GM18498 (cell line): ENCODE results near the gene SP4.
"Not testable (repeated sequence)": the region's sequence is repeated elsewhere in the genome, so short reads cannot be mapped to it uniquely, and the experiment has no call there.

Source experiments
- ATAC-seq: cut with Tn5 transposase; IDR thresholded peaks from one replicate; pipeline ENCODE4 v1.9.1; 2021; ENCODE audit warnings: mild to moderate bottlenecking, moderate library complexity; ENCODE audit not compliant: unreplicated experiment

Gene SP4

DNA sequence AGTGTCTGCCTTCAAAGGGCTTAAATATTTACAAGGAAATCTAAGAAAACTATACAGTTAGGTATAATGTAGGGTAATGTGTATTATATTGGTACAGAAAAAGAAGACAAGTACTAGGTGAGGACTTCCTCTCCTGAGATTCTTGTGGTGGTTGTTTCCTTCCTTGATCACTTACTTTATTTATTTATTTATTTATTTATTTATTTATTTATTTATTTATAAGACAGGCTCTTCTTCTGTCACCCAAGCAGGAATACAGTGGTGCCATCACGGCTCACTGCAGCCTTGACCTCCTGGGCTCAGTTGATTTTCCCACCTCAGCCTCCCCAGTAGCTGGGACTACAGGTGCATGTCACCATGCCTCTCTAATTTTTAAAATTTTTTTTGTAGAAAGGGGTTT lies 96.8 kb downstream of the SP4 start:
- no peak for ATAC-seq

DNA sequence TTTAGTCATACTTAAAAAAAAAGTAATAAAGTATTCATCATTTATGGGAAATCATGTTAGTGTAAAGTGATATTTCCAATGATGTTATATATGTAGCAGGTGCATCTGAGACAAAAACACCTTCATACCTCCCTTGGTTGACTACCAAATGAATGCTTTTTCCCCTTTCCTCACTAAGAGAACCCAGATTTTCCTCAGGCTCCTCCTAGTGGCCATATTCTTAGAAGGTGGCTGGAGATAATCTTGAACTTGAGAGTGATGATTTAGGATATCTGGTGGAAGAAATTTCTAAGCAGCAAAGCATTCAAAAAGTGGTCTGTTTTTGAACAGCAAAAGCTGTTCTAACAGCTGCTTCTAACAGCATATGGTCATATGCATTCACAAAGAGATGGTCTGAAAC lies 98.1 kb downstream of the SP4 start:
- no peak for ATAC-seq

DNA sequence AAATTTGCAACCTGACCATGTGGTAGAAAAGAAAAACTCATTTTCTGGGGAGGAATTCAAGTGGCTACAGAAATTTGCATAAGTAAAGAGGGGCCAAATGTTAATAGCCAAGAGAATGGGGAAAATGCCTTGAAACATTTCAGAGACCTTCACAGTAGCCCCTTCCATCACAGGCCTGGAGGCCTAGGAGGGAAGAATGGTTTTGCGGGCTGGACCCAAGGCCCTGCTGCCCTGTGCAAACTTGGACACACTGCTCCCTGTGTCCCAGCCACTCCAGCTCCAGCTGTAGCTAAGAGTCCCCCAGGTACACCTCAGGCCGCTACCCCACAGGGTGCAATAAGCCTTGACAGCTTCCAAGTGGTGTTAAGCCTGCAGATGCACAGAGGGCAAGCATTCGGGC lies 98.6 kb downstream of the SP4 start:
- ATAC-seq = no peak

DNA sequence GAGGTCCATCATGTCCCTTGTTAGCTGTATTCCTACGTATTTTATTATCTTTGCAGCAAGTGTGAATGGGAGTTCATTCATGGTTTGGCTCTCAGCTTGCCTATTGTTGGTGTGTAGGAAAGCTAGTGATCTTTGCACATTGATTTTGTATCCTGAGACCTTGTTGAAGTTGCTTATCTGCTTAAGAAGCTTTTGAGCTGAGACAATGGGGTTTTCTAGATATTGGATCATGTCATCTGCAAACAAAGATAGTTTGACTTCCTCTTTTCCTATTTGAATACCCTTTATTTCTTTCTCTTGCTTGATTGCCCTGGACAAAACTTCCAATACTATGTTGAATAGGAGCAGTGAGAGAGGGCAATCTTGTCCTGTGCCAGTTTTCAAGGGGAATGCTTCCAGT lies 104.6 kb downstream of the SP4 start:
- ATAC-seq = not testable (repeated sequence)

DNA sequence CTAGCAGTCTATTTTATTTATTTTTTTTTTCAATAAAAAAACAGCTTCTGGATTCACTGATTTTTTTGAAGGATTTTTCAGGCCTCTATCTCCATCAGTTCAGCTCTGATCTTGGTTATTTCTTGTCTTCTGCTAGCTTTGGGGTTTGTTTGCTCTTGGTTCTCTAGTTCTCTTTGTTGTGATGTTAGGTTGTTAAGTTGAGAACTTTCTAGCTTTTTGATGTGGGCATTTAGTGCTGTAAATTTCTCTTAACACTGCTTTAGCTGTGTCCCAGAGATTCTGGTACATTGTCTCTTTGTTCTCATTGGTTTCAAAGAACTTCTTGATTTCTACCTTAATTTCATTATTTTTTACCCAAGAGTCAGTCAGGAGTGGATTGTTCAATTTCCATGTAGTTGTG lies 105.8 kb downstream of the SP4 start:
- not testable (repeated sequence) for ATAC-seq

DNA sequence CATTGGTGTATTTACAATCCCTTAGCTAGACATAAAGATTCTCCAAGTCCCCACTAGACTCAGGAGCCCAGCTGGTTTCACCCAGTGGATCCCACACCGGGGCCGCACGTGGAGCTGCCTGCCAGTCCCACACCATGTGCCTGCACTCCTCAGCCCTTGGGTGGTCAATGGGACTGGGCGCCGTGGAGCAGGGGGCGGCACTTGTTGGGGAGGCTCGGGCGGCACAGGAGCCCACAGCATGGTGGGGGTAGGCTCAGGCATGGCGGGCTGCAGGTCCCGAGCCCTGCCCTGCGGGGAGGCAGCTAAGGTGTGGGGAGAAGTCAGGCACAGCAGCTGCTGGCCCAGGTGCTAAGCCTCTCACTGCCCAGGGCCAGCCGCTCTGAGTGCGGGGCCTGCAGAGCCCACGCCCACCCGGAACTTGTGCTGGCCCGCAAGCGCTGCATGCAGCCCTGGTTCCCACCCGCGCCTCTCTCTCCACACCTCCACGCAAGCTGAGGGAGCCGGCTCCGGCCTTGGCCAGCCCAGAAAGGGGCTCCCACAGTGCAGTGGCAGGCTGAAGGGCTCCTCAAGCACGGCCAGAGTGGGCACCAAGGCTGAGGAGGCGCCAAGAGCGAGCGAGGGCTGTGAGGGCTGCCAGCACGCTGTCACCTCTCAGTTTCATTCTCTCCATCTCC lies 108.7 kb downstream of the SP4 start:
- ATAC-seq = not testable (repeated sequence)

DNA sequence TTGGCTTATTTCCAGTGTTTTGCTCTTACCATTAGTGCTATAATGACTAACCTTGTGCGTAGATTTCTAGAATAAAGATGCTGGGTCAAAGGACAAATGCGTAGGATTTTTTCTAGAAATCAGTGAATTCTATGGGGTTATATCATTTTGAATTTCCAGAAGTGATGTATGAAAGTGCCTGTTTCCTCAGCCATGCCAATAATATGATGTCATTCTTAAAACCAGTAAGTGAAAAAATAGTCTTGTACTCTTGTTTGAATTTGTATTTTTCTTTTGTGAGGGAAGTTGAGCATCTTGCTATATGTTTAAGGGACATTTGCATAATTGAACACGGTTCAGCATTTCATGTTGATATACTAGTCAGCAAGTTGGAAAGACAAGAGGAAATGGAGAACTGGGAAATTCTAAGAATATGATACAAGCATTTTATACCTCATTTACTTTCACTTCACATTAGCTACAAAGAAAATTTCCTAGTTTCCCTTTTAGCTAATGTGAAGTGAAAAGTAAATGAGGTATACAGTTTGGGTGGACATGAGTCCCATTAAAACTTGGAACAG lies 111.1 kb downstream of the SP4 start:
- ATAC-seq = no peak

DNA sequence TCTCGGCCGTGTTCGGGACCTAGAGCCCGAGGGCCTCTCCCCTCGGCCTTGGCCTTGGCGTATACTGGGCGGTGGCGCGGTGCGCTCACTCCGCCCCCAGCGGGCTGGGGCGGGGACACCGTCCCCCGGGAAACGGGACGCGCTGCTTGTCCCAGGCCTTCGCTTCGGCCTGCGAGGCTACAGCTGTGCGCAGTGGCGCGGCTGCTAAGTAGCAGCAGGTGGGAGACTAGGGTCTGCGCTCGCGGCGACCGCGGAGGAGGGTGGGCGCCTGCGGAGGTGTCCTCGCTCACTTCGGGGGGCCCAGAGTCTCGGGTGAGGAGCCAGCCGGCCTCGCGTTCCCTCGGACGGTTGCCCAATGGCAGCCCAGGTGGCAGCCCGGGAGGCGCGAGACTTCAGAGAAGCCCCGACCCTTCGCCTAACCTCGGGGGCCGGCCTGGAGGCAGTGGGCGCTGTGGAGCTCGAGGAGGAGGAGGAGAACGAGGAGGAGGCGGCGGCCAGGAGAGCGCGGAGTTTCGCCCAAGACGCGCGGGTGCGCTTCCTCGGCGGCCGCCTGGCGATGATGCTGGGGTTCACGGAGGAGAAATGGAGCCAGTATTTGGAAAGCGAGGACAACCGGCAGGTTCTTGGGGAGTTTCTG lies 115.1 kb downstream of the SP4 start, which contains the start of gene DNAH11:
TSS of gene DNAH11 (plus strand) at position 149 of the 637 bp plus-strand sequence. CDS start at position 356, 207 bp downstream.
- peak; percentile 86 for ATAC-seq

DNA sequence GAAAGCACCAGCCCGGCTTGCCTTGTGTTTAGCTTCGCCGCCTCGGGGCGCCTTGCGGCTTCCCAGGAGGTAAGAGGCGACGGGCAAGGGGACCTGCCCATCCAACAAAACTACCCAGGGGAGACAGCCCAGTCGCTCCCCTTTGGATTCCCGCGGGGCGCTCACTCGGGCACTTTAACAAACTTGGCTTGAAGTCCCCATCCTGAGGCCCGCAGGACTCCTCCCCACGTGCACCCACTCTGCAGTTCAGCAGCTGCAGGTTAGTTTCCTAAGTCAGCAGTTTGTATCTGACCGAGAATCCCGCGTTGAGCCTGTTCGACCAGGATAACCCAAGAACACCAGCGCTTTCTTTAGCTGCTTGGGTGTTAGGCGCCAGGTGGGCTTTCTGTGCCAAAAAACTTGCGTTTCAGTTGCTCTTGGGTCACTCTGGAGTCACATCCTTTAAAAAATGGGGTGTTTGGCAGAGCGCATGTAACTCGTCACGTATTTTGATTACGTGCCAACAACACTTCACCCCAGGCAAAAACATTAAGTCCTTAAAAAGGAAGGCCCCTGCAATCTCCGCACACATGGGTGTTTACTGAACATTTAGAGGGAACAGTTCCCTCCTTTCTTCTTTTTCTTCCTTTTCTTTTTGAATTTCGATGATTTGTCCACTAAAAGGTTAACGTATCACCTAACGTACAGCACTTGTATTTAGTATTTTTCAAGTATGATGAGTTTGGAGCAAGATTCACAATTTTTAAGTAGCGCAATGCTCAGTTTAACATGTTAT lies 115.8 kb downstream of the SP4 start:
- ATAC-seq = no peak

DNA sequence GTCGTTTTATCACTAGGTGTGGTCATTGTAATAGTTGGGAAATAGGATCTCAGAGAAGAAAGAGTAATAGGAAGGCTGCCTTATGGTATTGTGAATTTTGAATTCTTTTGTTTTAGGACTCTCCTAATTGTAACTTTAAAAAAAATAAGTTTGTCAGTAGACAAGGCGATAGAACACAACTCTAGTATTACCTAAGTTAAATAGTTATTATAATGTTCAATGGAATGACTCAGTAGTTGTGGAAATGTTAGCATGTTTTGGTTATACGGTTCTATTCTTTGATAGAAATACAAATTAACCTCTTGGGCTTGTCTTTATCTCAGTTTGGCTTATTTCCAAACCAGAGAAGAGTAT lies 116.4 kb downstream of the SP4 start:
- no peak for ATAC-seq

DNA sequence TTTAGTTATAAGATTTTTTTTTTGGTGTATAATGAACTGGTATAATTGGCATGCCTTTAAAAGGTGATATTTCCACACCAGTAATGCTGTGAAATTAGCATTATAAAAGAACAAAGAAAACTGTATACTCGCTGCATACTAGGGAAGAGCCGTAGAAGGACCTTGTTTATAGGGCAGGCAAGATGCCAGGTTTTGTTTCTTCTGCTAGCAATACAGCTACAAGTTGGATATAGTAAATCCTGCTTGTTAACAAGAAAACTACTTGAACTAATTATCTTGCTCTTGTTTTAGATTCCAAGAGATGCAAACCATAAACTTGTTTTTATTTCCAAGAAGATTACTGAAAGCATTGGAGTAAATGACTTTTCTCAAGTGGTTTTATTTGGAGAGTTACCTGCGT lies 116.8 kb downstream of the SP4 start:
- no peak for ATAC-seq

DNA sequence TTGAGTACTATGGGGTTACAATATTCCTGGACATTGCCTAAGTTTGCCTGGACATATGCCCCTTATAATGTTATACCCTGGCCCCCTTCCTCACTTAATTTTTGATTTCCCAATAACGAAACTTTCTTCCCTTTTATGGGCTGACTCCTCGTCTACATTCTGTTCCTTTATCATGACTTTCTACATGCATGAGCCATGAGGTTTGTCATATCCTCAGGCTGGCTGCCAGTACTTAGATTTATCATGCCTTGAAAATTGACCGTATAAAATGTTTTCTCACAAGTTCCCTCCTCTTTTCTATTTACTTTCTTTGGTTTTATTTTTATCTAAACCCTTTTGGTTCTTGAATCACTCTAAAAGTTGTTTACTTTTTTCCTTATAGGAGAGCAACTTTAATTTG lies 119.6 kb downstream of the SP4 start:
- no peak for ATAC-seq

DNA sequence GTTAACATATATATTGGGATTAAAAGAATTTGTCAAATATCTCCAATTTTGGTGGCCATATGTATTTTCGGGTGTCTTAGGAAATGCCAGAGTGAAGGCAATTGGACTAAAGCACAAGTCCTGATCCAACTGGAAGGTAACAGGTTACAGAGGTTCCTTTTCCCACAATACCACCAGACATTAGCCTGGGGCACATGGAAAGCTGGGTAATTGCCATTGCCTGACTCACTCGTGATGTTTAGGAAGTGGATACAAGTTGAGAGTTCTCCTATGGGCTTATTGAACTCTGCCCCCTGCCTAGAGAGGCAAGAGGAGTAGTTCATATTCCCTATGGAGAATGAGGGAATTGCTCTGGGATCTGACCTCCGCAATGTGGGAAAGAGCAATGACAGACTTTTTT lies 120.6 kb downstream of the SP4 start:
- ATAC-seq = no peak

DNA sequence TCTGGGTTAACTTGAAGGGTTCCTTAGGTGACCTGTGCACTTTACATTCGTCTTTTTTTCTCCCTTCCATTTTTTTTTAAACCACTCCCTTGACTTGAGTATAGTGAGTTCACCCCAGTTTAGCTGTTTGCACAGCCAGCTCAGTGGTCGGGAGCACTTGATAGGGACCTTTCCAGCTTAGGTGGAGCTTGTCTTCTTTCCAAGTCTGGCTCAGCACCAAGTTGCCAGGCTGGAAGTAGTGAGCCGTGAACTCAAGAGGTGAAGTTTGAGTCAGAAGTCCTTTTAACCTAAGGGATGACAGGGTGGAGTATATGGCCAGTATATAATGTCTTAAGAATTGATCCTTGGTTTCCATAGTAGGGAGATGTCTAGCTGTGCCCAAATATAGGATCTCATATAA lies 122.2 kb downstream of the SP4 start:
- no peak for ATAC-seq

DNA sequence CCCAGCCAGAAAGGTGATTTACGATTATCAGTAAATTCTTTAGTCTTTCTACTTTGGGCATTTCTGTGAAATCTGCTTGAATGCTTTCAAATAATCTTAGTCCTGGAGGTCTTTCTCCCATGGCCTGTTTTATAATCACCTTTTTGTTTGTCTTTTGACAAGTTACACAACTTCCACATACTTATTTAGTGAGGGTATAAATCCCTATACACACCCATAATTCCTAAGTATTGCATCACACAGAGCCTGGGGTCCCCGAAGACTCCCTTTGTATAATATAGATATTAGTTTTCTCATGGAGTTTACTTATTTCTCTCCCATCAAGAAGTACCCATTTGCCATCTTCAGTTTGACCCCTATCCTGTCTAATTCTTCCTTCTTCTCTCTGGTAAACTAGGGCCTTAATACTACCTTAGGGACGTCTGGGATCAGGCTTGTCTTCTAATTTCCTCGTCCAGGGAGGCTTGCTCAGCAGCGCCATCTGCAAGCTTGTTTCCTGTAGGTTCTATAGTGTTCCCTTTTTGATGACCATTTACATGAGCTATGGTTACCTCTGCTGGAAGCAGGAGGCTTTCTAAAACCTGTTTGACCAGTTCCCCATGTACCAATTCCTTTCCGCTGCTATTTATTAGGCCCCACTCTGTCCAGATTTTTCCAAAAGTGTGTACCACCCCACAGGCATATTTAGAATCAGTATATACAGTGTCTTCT lies 123.1 kb downstream of the SP4 start:
- no peak for ATAC-seq

DNA sequence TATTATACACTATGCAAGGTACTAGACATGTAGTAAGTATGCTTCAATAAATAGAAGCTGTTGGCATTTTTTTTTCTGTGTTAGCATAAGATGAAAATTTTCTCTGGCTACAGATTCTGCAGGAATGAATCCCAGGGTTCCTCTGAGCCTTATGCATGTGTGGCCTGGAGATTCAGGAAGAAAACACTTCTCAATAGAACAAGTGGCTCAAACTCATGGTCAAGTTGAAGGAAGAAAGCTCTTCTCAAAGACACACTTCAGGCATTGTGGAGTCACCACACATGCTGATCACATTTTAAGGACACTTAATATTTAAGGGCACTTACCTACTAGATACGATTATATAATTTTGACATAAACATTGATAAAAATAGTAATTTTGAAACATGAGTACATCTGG lies 134.5 kb downstream of the SP4 start:
- ATAC-seq = no peak
